Measurements from ENCODE around the gene SPHK1. TPM values are rescaled to one million over a fixed set of nuclear protein-coding genes. Genes with fewer than 3 reads are reported as not detected.

Gene SPHK1
- total RNA-seq, 1 donor from 2014 or later: 3.1 TPM

DNA sequence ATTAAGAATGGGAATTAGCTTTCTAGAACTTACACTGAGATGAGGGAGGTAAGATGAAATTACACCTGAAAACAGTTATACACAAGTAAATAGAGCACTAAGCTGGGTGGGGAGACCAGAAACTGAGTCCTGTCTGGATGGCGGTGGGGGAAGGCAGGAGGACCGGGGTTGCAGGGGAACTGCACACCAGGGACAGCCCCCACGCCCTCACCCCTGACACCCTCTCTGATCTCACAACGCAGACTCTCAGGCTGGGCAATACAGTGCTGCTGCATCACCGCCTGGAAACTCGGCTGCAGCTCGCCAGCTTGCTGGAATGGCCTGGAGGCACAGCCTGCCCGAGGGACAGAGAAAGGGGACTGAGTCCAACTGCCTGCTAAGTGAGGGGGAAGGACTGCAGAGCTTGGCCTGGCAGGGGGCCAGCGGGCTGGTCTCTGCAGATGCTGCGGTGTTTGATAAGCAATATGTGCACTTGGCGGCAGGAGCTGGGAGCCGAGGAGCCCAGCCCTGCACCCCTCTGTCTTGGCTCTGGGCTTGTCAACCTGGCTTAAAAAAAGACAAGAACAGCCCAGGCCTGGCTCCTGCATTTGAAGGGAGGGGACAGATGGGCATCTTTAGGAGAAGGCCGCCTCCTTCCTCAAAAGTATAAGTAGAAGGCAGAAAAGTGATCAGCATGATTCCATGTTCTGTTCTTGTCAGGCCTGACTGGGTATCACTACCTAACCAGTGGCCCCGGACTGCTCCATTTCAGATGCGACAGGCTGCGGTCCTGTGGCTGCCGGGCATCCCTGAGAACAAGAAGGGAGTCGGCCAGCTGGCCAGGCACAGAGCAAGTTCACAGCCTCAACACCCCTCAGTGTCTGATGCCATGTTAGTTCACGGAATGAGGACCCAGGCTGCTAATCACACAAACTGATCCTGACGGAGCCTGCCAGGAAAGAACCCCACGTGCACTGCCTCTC, 30.2 kb downstream of the SPHK1 start:
- Mint-ChIP-seq H3K4me1 (ENCODE audit: low read depth, unreplicated experiment) (peaks cover 36% of the 10 kb centered on the region), H3K9me3 (ENCODE audit: unreplicated experiment) (peaks cover 3% of the 10 kb centered on the region), H3K27ac (ENCODE audit: unreplicated experiment) (peak overlapping the region; percentile 90), H3K27me3 (ENCODE audit: unreplicated experiment) (peaks cover 5% of the 10 kb centered on the region), H3K36me3 (ENCODE audit: unreplicated experiment) (no peaks in the 10 kb centered on the region), H3K4me3 (ENCODE audit: unreplicated experiment) (peak overlapping the region; percentile 48)
- DNase-seq: peak; percentile 89
- TF ChIP-seq, protein P1, sequence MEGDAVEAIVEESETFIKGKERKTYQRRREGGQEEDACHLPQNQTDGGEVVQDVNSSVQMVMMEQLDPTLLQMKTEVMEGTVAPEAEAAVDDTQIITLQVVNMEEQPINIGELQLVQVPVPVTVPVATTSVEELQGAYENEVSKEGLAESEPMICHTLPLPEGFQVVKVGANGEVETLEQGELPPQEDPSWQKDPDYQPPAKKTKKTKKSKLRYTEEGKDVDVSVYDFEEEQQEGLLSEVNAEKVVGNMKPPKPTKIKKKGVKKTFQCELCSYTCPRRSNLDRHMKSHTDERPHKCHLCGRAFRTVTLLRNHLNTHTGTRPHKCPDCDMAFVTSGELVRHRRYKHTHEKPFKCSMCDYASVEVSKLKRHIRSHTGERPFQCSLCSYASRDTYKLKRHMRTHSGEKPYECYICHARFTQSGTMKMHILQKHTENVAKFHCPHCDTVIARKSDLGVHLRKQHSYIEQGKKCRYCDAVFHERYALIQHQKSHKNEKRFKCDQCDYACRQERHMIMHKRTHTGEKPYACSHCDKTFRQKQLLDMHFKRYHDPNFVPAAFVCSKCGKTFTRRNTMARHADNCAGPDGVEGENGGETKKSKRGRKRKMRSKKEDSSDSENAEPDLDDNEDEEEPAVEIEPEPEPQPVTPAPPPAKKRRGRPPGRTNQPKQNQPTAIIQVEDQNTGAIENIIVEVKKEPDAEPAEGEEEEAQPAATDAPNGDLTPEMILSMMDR (IDR thresholded peaks at IDR 0.05; ENCODE audit: partially characterized antibody, unreplicated experiment): no peak

DNA sequence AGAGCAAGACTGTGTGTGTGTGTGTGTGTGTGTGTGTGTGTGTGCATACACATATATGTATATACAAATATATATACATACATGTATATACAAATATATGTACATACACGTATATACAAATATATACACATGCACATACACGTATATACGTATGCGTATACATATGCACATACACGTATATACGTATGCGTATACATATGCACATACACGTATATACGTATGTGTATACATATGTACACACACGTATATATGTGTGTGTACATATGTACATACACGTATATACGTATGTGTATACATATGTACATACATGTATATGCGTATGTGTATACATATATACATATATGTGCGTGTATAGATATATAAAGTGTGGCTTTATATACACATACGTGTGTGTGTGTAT, 31.4 kb downstream of the SPHK1 start:
- no peak for DNase-seq
- Mint-ChIP-seq H3K27ac (ENCODE audit: unreplicated experiment) (no peak overlapping the region), H3K4me3 (ENCODE audit: unreplicated experiment) (no peak overlapping the region), H3K36me3 (ENCODE audit: unreplicated experiment) (no peaks in the 10 kb centered on the region), H3K9me3 (ENCODE audit: unreplicated experiment) (peaks cover 3% of the 10 kb centered on the region), H3K27me3 (ENCODE audit: unreplicated experiment) (peaks cover 2% of the 10 kb centered on the region), H3K4me1 (ENCODE audit: low read depth, unreplicated experiment) (peaks cover 41% of the 10 kb centered on the region)
- TF ChIP-seq, protein P1 (IDR thresholded peaks at IDR 0.05; ENCODE audit: partially characterized antibody, unreplicated experiment): no peak

- Mint-ChIP-seq H3K9me3 (ENCODE audit: unreplicated experiment) (peaks cover 3% of the 10 kb centered on the region), H3K27ac (ENCODE audit: unreplicated experiment) (no peak overlapping the region), H3K36me3 (ENCODE audit: unreplicated experiment) (no peaks in the 10 kb centered on the region), H3K4me1 (ENCODE audit: low read depth, unreplicated experiment) (peaks cover 46% of the 10 kb centered on the region), H3K27me3 (ENCODE audit: unreplicated experiment) (peaks cover 2% of the 10 kb centered on the region), H3K4me3 (ENCODE audit: unreplicated experiment) (no peak overlapping the region)
- TF ChIP-seq, protein P1 (IDR thresholded peaks at IDR 0.05; ENCODE audit: partially characterized antibody, unreplicated experiment): no peak
- no peak for DNase-seq
These were observed 32.0 kb downstream of the SPHK1 start for GRCh38 chr17:76416457-76416856.

DNA sequence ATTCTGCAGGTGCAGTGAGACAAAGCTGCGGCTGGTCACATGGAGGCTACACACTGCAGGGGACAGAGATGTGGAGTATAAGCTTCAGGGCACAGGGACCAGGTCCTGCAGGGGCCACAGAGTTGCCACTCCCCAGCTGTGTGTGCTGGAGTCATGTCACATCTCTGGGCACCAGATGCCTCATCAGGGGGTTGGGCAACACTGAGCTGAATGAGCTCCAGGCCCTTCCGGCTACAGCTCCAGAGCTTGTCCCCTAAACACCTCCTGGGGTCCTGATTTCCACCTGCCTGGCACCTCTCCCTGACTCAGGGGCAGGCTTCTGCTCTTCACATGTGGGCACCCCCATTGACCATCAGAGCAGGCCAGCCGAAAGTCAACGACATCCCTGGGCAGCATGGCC, 32.5 kb downstream of the SPHK1 start:
- no peak for DNase-seq
- no peak overlapping the region for H3K27ac Mint-ChIP-seq (ENCODE audit: unreplicated experiment)
- H3K4me1 Mint-ChIP-seq (ENCODE audit: low read depth, unreplicated experiment): peaks cover 46% of the 10 kb centered on the region
- H3K4me3 Mint-ChIP-seq (ENCODE audit: unreplicated experiment): no peak overlapping the region
- H3K27me3 Mint-ChIP-seq (ENCODE audit: unreplicated experiment): peaks cover 2% of the 10 kb centered on the region
- TF ChIP-seq, protein P1 (IDR thresholded peaks at IDR 0.05; ENCODE audit: partially characterized antibody, unreplicated experiment): no peak
- H3K9me3 Mint-ChIP-seq (ENCODE audit: unreplicated experiment): peaks cover 3% of the 10 kb centered on the region
- no peaks in the 10 kb centered on the region for H3K36me3 Mint-ChIP-seq (ENCODE audit: unreplicated experiment)

Measured in glutamatergic neuron (in vitro differentiated cells).